ENCODE results near the gene ASPSCR1. TPM values are rescaled to one million over a fixed set of nuclear protein-coding genes. Genes with fewer than 3 reads are reported as not detected.

ASPSCR1 gene
- total and polyA plus RNA-seq, 10 of the 15 experiments (the other 5 are each of a cell fraction or from before 2014, with no cell fraction given), result 1.5 to 48.4 (median 25.4) TPM

- no peak for TF ChIP-seq SMAD5 (IDR thresholded peaks at IDR 0.05; ENCODE audit: low read depth)
- TF ChIP-seq, protein P1, sequence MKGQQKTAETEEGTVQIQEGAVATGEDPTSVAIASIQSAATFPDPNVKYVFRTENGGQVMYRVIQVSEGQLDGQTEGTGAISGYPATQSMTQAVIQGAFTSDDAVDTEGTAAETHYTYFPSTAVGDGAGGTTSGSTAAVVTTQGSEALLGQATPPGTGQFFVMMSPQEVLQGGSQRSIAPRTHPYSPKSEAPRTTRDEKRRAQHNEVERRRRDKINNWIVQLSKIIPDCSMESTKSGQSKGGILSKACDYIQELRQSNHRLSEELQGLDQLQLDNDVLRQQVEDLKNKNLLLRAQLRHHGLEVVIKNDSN (IDR thresholded peaks at IDR 0.05; ENCODE audit: borderline replicate concordance, extremely low read length, insufficient read depth, low read depth, low read length), result no peak
- no peak for TF ChIP-seq KDM1A (IDR thresholded peaks at IDR 0.05; ENCODE audit: borderline replicate concordance)
- no peak for TF ChIP-seq ATF7 (IDR thresholded peaks at IDR 0.05; ENCODE audit: low read depth)
- no peak for TF ChIP-seq ESRRA (IDR thresholded peaks at IDR 0.05; ENCODE audit: low read length)
- no peak for TF ChIP-seq KLF5 (IDR thresholded peaks at IDR 0.05; ENCODE audit: partially characterized antibody)
- TF ChIP-seq, protein P2, sequence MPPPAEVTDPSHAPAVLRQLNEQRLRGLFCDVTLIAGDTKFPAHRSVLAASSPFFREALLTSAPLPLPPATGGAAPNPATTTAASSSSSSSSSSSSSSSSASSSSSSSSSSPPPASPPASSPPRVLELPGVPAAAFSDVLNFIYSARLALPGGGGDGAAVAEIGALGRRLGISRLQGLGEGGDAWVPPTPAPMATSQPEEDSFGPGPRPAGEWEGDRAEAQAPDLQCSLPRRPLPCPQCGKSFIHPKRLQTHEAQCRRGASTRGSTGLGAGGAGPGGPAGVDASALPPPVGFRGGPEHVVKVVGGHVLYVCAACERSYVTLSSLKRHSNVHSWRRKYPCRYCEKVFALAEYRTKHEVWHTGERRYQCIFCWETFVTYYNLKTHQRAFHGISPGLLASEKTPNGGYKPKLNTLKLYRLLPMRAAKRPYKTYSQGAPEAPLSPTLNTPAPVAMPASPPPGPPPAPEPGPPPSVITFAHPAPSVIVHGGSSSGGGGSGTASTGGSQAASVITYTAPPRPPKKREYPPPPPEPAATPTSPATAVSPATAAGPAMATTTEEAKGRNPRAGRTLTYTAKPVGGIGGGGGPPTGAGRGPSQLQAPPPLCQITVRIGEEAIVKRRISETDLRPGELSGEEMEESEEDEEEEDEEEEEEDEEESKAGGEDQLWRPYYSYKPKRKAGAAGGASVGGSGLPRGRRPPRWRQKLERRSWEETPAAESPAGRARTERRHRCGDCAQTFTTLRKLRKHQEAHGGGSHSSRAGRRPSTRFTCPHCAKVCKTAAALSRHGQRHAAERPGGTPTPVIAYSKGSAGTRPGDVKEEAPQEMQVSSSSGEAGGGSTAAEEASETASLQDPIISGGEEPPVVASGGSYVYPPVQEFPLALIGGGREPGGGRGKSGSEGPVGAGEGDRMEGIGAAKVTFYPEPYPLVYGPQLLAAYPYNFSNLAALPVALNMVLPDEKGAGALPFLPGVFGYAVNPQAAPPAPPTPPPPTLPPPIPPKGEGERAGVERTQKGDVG (CRISPR knock-in tag; IDR thresholded peaks at IDR 0.05), result no peak
- no peak for TF ChIP-seq ZBED1 (IDR thresholded peaks at IDR 0.05; ENCODE audit: borderline replicate concordance)
- no peak for TF ChIP-seq YY1 (IDR thresholded peaks at IDR 0.05; ENCODE audit: low read depth, low read length)
- no peak for TF ChIP-seq TARDBP (IDR thresholded peaks at IDR 0.05; ENCODE audit: borderline replicate concordance)
- TF ChIP-seq EGR1 (IDR thresholded peaks at IDR 0.05; ENCODE audit: borderline replicate concordance in 1 of 2, low read depth in 2 of 2, low read length in 2 of 2), result no peak
- TF ChIP-seq RELA (IDR thresholded peaks at IDR 0.05; ENCODE audit: borderline replicate concordance, partially characterized antibody), result no peak
- no peak for TF ChIP-seq MYC (IDR thresholded peaks at IDR 0.05; ENCODE audit: insufficient read depth, insufficient read length, insufficient replicate concordance, low read length, severe bottlenecking)
- peak; percentile 90 for TF ChIP-seq NFYB (IDR thresholded peaks at IDR 0.05; ENCODE audit: insufficient read depth, low read depth, low read length)
- no peak for TF ChIP-seq SMAD1 (IDR thresholded peaks at IDR 0.05; ENCODE audit: low read depth, partially characterized antibody)
- no peak for TF ChIP-seq BCL3 (IDR thresholded peaks at IDR 0.05; ENCODE audit: borderline replicate concordance, insufficient read depth, low read depth, low read length, poor library complexity, severe bottlenecking)
- no peak for TF ChIP-seq HSF1 (IDR thresholded peaks at IDR 0.05; ENCODE audit: low read depth, low read length)
- no peak for TF ChIP-seq NFIC (IDR thresholded peaks at IDR 0.05; ENCODE audit: low read depth, low read length)
- no peak for TF ChIP-seq CHD1 (IDR thresholded peaks at IDR 0.05; ENCODE audit: low read depth, low read length)
- no peak for TF ChIP-seq TCF3 (IDR thresholded peaks at IDR 0.05; ENCODE audit: borderline replicate concordance, insufficient read depth, low read depth, low read length)
- peak; percentile 89 for TF ChIP-seq HDGF (IDR thresholded peaks at IDR 0.05)
- no peak for TF ChIP-seq GATAD2B (conservative IDR thresholded peaks at IDR 0.05; ENCODE audit: low read depth)
- TF ChIP-seq, protein P3, sequence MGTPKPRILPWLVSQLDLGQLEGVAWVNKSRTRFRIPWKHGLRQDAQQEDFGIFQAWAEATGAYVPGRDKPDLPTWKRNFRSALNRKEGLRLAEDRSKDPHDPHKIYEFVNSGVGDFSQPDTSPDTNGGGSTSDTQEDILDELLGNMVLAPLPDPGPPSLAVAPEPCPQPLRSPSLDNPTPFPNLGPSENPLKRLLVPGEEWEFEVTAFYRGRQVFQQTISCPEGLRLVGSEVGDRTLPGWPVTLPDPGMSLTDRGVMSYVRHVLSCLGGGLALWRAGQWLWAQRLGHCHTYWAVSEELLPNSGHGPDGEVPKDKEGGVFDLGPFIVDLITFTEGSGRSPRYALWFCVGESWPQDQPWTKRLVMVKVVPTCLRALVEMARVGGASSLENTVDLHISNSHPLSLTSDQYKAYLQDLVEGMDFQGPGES (IDR thresholded peaks at IDR 0.05), result peak; percentile 95
These were observed 45.6 kb downstream of the ASPSCR1 start, which contains the start of gene LRRC45 (continued) for GRCh38 chr17:82022981-82023446.
